Spleen (tissue), 11 donors: ENCODE data around the gene POU2F1. TPM values are rescaled to one million over a fixed set of nuclear protein-coding genes. Genes with fewer than 3 reads are reported as not detected.
"Not testable (repeated sequence)": the region's sequence is repeated elsewhere in the genome, so short reads cannot be mapped to it uniquely, and the experiment has no call there.

Experiments
- DNase-seq: peaks from one replicate; pipeline ENCODE4 v3.0.0-alpha.2; 2020
- H3K27ac ChIP-seq, 8 donors: fragments of 200-600 bp; sonication (generic) in 7 of 8; 1 replicate in 4 of 8; 2 replicates in 4 of 8; pipeline versions ENCODE4 v1.5.0 to v1.8.0; 2016 to 2021; ENCODE audit warnings: inconsistent platforms in 4 of 8, mild to moderate bottlenecking in 4 of 8, moderate library complexity in 1 of 8
- H3K27me3 ChIP-seq, 7 donors: fragments of 200-600 bp; sonication (generic) in 6 of 7; replicated peaks in 1 of 7; 1 replicate in 4 of 7; 2 replicates in 3 of 7; pipeline versions ENCODE4 v1.5.0 to v1.8.0; 2016 to 2021; ENCODE audit warnings: inconsistent platforms in 3 of 7, mild to moderate bottlenecking in 1 of 7
- H3K36me3 ChIP-seq, 6 donors: fragments of 200-600 bp; sonication (generic) in 5 of 6; 1 replicate in 4 of 6; 2 replicates in 2 of 6; pipeline versions ENCODE4 v1.5.0 to v1.8.0; 2016 to 2021; ENCODE audit warnings: inconsistent platforms in 2 of 6
- H3K4me1 ChIP-seq, 6 donors: fragments of 200-600 bp; sonication (generic) in 5 of 6; 1 replicate in 3 of 6; 2 replicates in 3 of 6; pipeline versions ENCODE4 v1.5.0 to v1.8.0; 2016 to 2021; ENCODE audit warnings: inconsistent platforms in 3 of 6
- H3K4me3 ChIP-seq, 8 donors: fragments of 200-600 bp; sonication (generic) in 7 of 8; 1 replicate in 4 of 8; 2 replicates in 4 of 8; pipeline versions ENCODE4 v1.5.0 to v1.8.0; 2016 to 2021; ENCODE audit warnings: inconsistent platforms in 4 of 8, mild to moderate bottlenecking in 4 of 8, moderate library complexity in 2 of 8
- H3K9me3 ChIP-seq, 8 donors: fragments of 200-600 bp; sonication (generic) in 7 of 8; 1 replicate in 4 of 8; 2 replicates in 4 of 8; pipeline versions ENCODE4 v1.5.0 to v1.8.0; 2016 to 2021; ENCODE audit warnings: inconsistent platforms in 4 of 8
- POLR2A ChIP-seq, 3 donors: fragments of 450-650 bp; IDR thresholded peaks; one replicate each; pipeline ENCODE4 v1.5.1; 2017; ENCODE audit warnings: antibody characterized with exemption in 3 of 3, mild to moderate bottlenecking in 1 of 3
- POLR2AphosphoS5 ChIP-seq, 3 donors: sonication (generic); formaldehyde crosslinking; IDR thresholded peaks; one replicate each; pipeline ENCODE4 v1.5.1; 2017; ENCODE audit warnings: antibody characterized with exemption in 3 of 3
- WGBS, 5 donors: extraction: QIAGEN DNeasy Blood & Tissue Kit in 3 of 5; methylation state at CpG; one replicate each; pipeline versions ENCODE4 v1.1.5 to v1.1.7; 2013 to 2018; 5-methylcytosine and 5-hydroxymethylcytosine counted together
- intact Hi-C: fragments of 100-400 bp; cut with DNase I; formaldehyde crosslinking; loops from one replicate; pipeline ENCODE4 v1.15.0; 2023; ENCODE audit warnings: low total_unique reads
- polyA plus RNA-seq, 3 donors: library from polyadenylated mRNA; stranded (reverse); fragments of 200-250 nt; gene quantifications; one replicate each; pipeline ENCODE4 v1.2.1, GENCODE V29; 2013
- total RNA-seq, 7 donors: library from RNA; depleted of rRNA in 3 of 7; stranded (reverse); fragments of >200 nt in 3 of 7; fragmentation: NEBNext Ultra II Directional in 4 of 7; extraction: Animal tissue kit (Norgen Biotek cat#: 25700) in 4 of 7; gene quantifications; one replicate each; pipeline versions ENCODE4 v1.1.0 to v1.2.1, GENCODE V29; 2016 to 2021
- TF ChIP-seq, protein P1 (sequence below), 11 experiments: fragments of 200-600 bp in 7 of 11; fragments of 450-650 bp in 4 of 11; sonication (generic) in 4 of 11; IDR thresholded peaks in 8 of 11; conservative IDR thresholded peaks in 3 of 11; 1 replicate in 7 of 11; 2 replicates in 4 of 11; pipeline versions ENCODE4 v1.4.0 to v1.8.0; 2016 to 2021; ENCODE audit warnings: antibody characterized with exemption in 11 of 11, inconsistent platforms in 4 of 11, mild to moderate bottlenecking in 1 of 11
- donor health status: healthy with polysubstance abuse.
- donor health status: DM: no; HTN: no; CAD: no; lungs with moderate emphysema.
- donor health status: DM: no; HTN: no; CAD: no.
- donor health status: Bipolar disorder and iron deficiency.
- donor health status: healthy.
- donor health status: DM: no; HTN: no; CAD: no.
- donor health status: DM: yes; HTN: yes; CAD: no.

The POU2F1 gene
- total and polyA plus RNA-seq, 10 donors: 1.8 to 60.3 (median 27.4) TPM

DNA sequence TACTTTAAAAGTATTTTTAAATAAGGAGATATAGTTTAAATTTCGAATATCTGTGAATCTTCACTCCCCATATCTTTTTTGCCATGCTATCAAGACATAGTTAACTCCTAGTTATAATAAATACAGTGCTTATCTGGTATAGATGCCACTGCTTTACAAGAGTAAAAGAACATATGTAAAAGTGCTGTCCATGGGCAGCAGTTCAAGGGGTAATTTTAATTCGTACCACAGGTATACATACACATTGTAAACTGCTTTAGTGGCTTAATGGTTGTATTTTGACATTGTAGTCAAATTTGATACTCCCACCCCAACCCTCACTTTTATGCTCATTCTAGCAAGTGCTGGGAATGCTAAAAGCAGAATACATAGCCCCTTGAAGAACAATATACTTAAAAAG is 18.6 kb downstream of the POU2F1 start:
- WGBS, 5 donors: 91 to 97% (median 94%) methylated on average over 2 of the region's 2 CpGs
- intact Hi-C loops: no loop called here
- H3K36me3 ChIP-seq: peaks cover 0 to 8% (median 0%) of the 10 kb centered on the region in 6 donors
- DNase-seq: no peak
- no peak overlapping the region for H3K4me3 ChIP-seq
- no peak overlapping the region for H3K27ac ChIP-seq
- peaks cover 0 to 5% (median 0%) of the 10 kb centered on the region in 8 donors for H3K9me3 ChIP-seq
- no peaks in the 10 kb centered on the region for H3K27me3 ChIP-seq
- peaks cover 3 to 36% (median 15%) of the 10 kb centered on the region in 6 donors for H3K4me1 ChIP-seq
- no peak for TF ChIP-seq POLR2A (IDR thresholded peaks at IDR 0.05)
- TF ChIP-seq, protein P1, sequence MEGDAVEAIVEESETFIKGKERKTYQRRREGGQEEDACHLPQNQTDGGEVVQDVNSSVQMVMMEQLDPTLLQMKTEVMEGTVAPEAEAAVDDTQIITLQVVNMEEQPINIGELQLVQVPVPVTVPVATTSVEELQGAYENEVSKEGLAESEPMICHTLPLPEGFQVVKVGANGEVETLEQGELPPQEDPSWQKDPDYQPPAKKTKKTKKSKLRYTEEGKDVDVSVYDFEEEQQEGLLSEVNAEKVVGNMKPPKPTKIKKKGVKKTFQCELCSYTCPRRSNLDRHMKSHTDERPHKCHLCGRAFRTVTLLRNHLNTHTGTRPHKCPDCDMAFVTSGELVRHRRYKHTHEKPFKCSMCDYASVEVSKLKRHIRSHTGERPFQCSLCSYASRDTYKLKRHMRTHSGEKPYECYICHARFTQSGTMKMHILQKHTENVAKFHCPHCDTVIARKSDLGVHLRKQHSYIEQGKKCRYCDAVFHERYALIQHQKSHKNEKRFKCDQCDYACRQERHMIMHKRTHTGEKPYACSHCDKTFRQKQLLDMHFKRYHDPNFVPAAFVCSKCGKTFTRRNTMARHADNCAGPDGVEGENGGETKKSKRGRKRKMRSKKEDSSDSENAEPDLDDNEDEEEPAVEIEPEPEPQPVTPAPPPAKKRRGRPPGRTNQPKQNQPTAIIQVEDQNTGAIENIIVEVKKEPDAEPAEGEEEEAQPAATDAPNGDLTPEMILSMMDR (IDR thresholded peaks at IDR 0.05 in 8 of 11, conservative IDR thresholded peaks at IDR 0.05 in 3 of 11): no peak
- no peak for TF ChIP-seq POLR2AphosphoS5 (IDR thresholded peaks at IDR 0.05)

DNA sequence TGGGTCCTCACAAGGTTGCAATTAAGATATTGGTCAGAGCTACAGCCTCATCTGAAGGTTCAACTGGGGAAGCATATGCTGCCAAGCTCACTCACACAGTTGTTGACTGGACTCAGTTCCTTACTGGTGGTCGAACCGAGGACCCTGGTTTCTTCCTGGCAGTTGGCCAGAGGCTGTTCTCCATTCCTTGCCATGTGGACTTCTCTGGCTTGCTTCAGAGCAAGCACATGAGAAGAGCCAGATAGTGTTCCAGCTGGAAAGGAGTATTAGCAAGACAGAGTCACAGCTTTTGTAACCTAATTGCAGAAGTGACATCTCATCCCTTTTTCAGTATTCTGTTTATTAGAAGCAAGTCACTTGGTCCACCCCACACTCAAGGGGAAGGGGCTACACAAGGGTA is 23.6 kb downstream of the POU2F1 start:
- Histone ChIP-seq H3K36me3 (peaks cover 0 to 8% (median 0%) of the 10 kb centered on the region in 6 donors), H3K27me3 (no peaks in the 10 kb centered on the region), H3K27ac (no peak overlapping the region), H3K4me3 (no peak overlapping the region), H3K9me3 (peaks cover 0 to 8% (median 0%) of the 10 kb centered on the region in 8 donors), H3K4me1 (peaks cover 6 to 40% (median 15%) of the 10 kb centered on the region in 6 donors)
- intact Hi-C loops: no loop called here
- TF ChIP-seq, protein P1 (IDR thresholded peaks at IDR 0.05 in 8 of 11, conservative IDR thresholded peaks at IDR 0.05 in 3 of 11): no peak
- no peak for TF ChIP-seq POLR2AphosphoS5 (IDR thresholded peaks at IDR 0.05)
- TF ChIP-seq POLR2A (IDR thresholded peaks at IDR 0.05): no peak
- DNase-seq: no peak
- WGBS, 5 donors: 73 to 100% (median 90%) methylated on average over 2 of the region's 2 CpGs

DNA sequence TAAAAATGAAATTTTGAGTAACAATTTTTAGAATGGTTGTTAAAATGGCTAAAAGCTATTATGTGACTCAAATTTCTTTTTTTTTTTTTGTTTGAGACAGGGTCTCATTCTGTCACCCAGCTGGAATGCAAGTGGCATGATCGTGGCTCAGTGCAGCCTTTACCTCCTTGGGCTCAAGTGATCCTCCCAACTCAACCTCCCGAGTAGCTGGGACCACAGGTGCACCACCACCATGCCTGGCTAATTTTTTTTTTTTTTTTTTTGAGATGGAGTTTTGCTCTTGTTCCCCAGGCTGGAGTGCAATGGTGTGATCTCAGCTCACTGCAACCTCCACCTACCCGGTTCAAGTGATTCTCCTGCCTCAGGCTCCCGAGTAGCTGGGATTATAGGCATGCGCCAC is 24.5 kb downstream of the POU2F1 start:
- DNase-seq, H3K4me3 ChIP-seq, H3K27me3 ChIP-seq, intact Hi-C loops, H3K27ac ChIP-seq, H3K9me3 ChIP-seq, H3K36me3 ChIP-seq: not testable (repeated sequence)
- peaks cover 6 to 49% (median 16%) of the 10 kb centered on the region in 6 donors for H3K4me1 ChIP-seq
- 93 to 97% (median 95%) methylated on average over 5 of the region's 5 CpGs for WGBS, 5 donors

DNA sequence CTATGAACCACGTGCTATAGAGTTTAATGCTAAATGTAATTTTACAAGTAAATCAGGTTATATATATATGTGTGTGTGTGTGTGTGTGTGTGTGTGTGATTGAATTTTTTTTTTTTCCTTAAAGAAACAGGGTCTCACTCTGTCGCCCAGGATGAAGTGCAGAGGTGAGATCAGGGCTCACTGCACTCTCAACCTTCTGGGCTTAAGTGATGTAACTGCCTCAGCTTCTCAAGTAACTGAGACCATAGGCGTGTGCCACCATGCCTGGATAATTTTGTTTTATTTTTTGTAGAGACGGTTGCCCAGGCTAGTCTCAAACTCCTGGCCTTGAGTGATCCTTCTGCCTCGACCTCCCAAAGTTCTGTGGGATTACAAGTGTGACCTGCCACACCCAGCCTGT is 26.3 kb downstream of the POU2F1 start:
- no peaks in the 10 kb centered on the region for H3K27me3 ChIP-seq
- no peak overlapping the region for H3K27ac ChIP-seq
- TF ChIP-seq, protein P1 (IDR thresholded peaks at IDR 0.05 in 8 of 11, conservative IDR thresholded peaks at IDR 0.05 in 3 of 11): no peak
- TF ChIP-seq POLR2AphosphoS5 (IDR thresholded peaks at IDR 0.05): no peak
- TF ChIP-seq POLR2A (IDR thresholded peaks at IDR 0.05): no peak
- no peak overlapping the region for H3K4me3 ChIP-seq
- intact Hi-C loops: no loop called here
- WGBS, 5 donors: 68 to 74% (median 72%) methylated on average over 5 of the region's 5 CpGs
- peaks cover 0 to 8% (median 0%) of the 10 kb centered on the region in 6 donors for H3K36me3 ChIP-seq
- DNase-seq: no peak
- peaks cover 0 to 8% (median 0%) of the 10 kb centered on the region in 8 donors for H3K9me3 ChIP-seq
- peaks cover 6 to 46% (median 16%) of the 10 kb centered on the region in 6 donors for H3K4me1 ChIP-seq

DNA sequence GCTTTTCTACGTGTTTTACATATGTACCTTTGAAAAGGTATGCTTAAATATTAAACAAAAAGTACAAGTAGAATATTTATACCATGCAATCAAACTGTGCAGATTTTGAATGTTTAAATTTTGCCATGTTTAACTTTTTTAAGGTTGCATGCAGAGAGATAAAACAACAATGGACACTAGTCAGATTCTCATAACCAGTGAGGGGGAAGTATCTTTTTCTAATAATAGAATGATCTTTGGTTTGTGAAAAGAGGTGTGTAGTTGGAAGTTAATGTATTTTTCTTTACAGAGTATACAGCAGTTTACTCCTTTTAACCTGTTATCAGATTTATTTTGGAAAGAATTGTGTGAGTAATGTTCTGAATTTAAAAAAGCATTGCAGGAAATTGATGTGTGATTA is 27.1 kb downstream of the POU2F1 start:
- no peak for TF ChIP-seq POLR2A (IDR thresholded peaks at IDR 0.05)
- TF ChIP-seq, protein P1 (IDR thresholded peaks at IDR 0.05 in 8 of 11, conservative IDR thresholded peaks at IDR 0.05 in 3 of 11): no peak
- no peak for TF ChIP-seq POLR2AphosphoS5 (IDR thresholded peaks at IDR 0.05)
- Histone ChIP-seq H3K27ac (no peak overlapping the region), H3K27me3 (no peaks in the 10 kb centered on the region), H3K36me3 (peaks cover 0 to 8% (median 0%) of the 10 kb centered on the region in 6 donors), H3K9me3 (peaks cover 0 to 8% (median 0%) of the 10 kb centered on the region in 8 donors), H3K4me3 (no peak overlapping the region), H3K4me1 (peaks cover 6 to 46% (median 16%) of the 10 kb centered on the region in 6 donors)
- 88 to 100% (median 93%) methylated on average over 1 of the region's 1 CpG for WGBS, 5 donors
- intact Hi-C loops: no loop called here
- no peak for DNase-seq
